Testis (tissue), 3 donors: ENCODE data around the gene FIGN. TPM values are rescaled to one million over a fixed set of nuclear protein-coding genes. Genes with fewer than 3 reads are reported as not detected.

Experiments used
- DNase-seq: peaks from one replicate; pipeline ENCODE4 v3.0.0-alpha.2; 2019
- H3K27ac ChIP-seq, 2 donors: fragments of 200-600 bp; sonication (generic); one replicate each; pipeline ENCODE4 v1.5.1; 2019
- H3K27me3 ChIP-seq: fragments of 200-600 bp; sonication (generic); one replicate; pipeline ENCODE4 v1.5.1; 2019
- H3K36me3 ChIP-seq: fragments of 200-600 bp; sonication (generic); one replicate; pipeline ENCODE4 v1.5.1; 2017; ENCODE audit warnings: low read depth; ENCODE audit errors: missing control alignments
- H3K4me1 ChIP-seq: fragments of 200-600 bp; sonication (generic); one replicate; pipeline ENCODE4 v1.5.1; 2019
- H3K4me3 ChIP-seq, 2 donors: fragments of 200-600 bp; sonication (generic); one replicate each; pipeline ENCODE4 v1.5.1; 2017 to 2019
- H3K9me3 ChIP-seq: fragments of 200-600 bp; sonication (generic); one replicate; pipeline ENCODE4 v1.5.1; 2017
- CTCF ChIP-seq, 3 experiments: fragments of 450-650 bp in 2 of 3; fragments of 200-600 bp in 1 of 3; sonication (generic) in 1 of 3; IDR thresholded peaks; one replicate each; pipeline ENCODE4 v1.5.1; 2016 to 2019; ENCODE audit warnings: antibody characterized with exemption in 3 of 3, mild to moderate bottlenecking in 2 of 3, moderate library complexity in 1 of 3
- POLR2A ChIP-seq: fragments of 450-650 bp; IDR thresholded peaks from one replicate; pipeline ENCODE4 v1.6.1; 2017; ENCODE audit warnings: antibody characterized with exemption, mild to moderate bottlenecking, moderate library complexity
- WGBS, 2 donors: methylation state at CpG; one replicate each; pipeline ENCODE4 v1.1.5; 2018; 5-methylcytosine and 5-hydroxymethylcytosine counted together
- intact Hi-C: fragments of 100-400 bp; cut with DNase I; formaldehyde crosslinking; loops from one replicate; pipeline ENCODE4 v1.15.1; 2023; ENCODE audit warnings: low total_unique reads
- polyA plus RNA-seq: library from polyadenylated mRNA; stranded (reverse); fragments of 350-450 nt; fragmentation: Illumina TruSeq; extraction: RNeasy Lipid Tissue Mini Kit (QIAGEN cat#74804); gene quantifications from one replicate; pipeline ENCODE4 v1.2.3, GENCODE V29; 2014; ENCODE audit warnings: low read depth, low replicate concordance; ENCODE audit not compliant: insufficient read depth
- total RNA-seq, 2 donors: library from RNA; depleted of rRNA; stranded (reverse); fragments of >200 nt; gene quantifications; one replicate each; pipeline ENCODE4 v1.2.3, GENCODE V29; 2016

Gene FIGN
- total and polyA plus RNA-seq, 3 donors from 2014 or later, result 3.5 to 3.9 (median 3.6) TPM

GRCh38 chr2:163644238-163644637 lies 91.6 kb downstream of the FIGN start:
- Histone ChIP-seq H3K27me3 (no peaks in the 10 kb centered on the region), H3K4me3 (no peak overlapping the region), H3K9me3 (no peaks in the 10 kb centered on the region), H3K36me3 (no peaks in the 10 kb centered on the region), H3K4me1 (no peaks in the 10 kb centered on the region), H3K27ac (no peak overlapping the region)
- WGBS, 2 donors, result 89 to 92% methylated on average over 2 of the region's 2 CpGs
- TF ChIP-seq POLR2A, result no peak
- no peak for TF ChIP-seq CTCF (IDR thresholded peaks at IDR 0.05)
- intact Hi-C loops, result no loop called here
- DNase-seq, result no peak

- TF ChIP-seq CTCF (IDR thresholded peaks at IDR 0.05) (no peak), POLR2A (no peak)
- 71 to 89% methylated on average over 1 of the region's 1 CpG for WGBS, 2 donors
- H3K27me3 ChIP-seq, result no peaks in the 10 kb centered on the region
- H3K27ac ChIP-seq, result no peak overlapping the region
- no peak overlapping the region for H3K4me3 ChIP-seq
- no peaks in the 10 kb centered on the region for H3K4me1 ChIP-seq
- intact Hi-C loops, result no loop called here
- H3K36me3 ChIP-seq, result no peaks in the 10 kb centered on the region
- DNase-seq, result no peak
- no peaks in the 10 kb centered on the region for H3K9me3 ChIP-seq
These were observed 93.8 kb downstream of the FIGN start for GRCh38 chr2:163641986-163642385.

- Histone ChIP-seq H3K4me3 (no peak overlapping the region), H3K36me3 (no peaks in the 10 kb centered on the region), H3K27me3 (no peaks in the 10 kb centered on the region), H3K9me3 (no peaks in the 10 kb centered on the region), H3K27ac (no peak overlapping the region), H3K4me1 (no peaks in the 10 kb centered on the region)
- WGBS, 2 donors, result 84 to 86% methylated on average over 6 of the region's 6 CpGs
- intact Hi-C loops, result no loop called here
- no peak for DNase-seq
- TF ChIP-seq POLR2A (no peak), CTCF (IDR thresholded peaks at IDR 0.05) (no peak)
These were observed 95.1 kb downstream of the FIGN start for GRCh38 chr2:163640542-163641193.

- H3K4me1 ChIP-seq, result no peaks in the 10 kb centered on the region
- TF ChIP-seq POLR2A, result no peak
- no peak for TF ChIP-seq CTCF (IDR thresholded peaks at IDR 0.05)
- no peak for DNase-seq
- no peaks in the 10 kb centered on the region for H3K27me3 ChIP-seq
- 90 to 93% methylated on average over 6 of the region's 6 CpGs for WGBS, 2 donors
- no peaks in the 10 kb centered on the region for H3K9me3 ChIP-seq
- no peak overlapping the region for H3K27ac ChIP-seq
- no peaks in the 10 kb centered on the region for H3K36me3 ChIP-seq
- H3K4me3 ChIP-seq, result no peak overlapping the region
- intact Hi-C loops, result no loop called here
These were observed 97.9 kb downstream of the FIGN start for GRCh38 chr2:163637871-163638270.

GRCh38 chr2:163633291-163633690 lies 102.5 kb downstream of the FIGN start:
- TF ChIP-seq POLR2A (no peak), CTCF (IDR thresholded peaks at IDR 0.05) (no peak)
- intact Hi-C loops, result no loop called here
- Histone ChIP-seq H3K4me3 (no peak overlapping the region), H3K36me3 (no peaks in the 10 kb centered on the region), H3K4me1 (no peaks in the 10 kb centered on the region), H3K27ac (no peak overlapping the region), H3K27me3 (no peaks in the 10 kb centered on the region), H3K9me3 (no peaks in the 10 kb centered on the region)
- DNase-seq, result no peak
- 93 to 96% methylated on average over 5 of the region's 5 CpGs for WGBS, 2 donors
